ENCODE results near the gene BMPR1B.
"Not testable (repeated sequence)": the region's sequence is repeated elsewhere in the genome, so short reads cannot be mapped to it uniquely, and the experiment has no call there.

GRCh38 chr4:95061801-95062200, 304.0 kb downstream of the BMPR1B start:
- TF ChIP-seq, protein P1, sequence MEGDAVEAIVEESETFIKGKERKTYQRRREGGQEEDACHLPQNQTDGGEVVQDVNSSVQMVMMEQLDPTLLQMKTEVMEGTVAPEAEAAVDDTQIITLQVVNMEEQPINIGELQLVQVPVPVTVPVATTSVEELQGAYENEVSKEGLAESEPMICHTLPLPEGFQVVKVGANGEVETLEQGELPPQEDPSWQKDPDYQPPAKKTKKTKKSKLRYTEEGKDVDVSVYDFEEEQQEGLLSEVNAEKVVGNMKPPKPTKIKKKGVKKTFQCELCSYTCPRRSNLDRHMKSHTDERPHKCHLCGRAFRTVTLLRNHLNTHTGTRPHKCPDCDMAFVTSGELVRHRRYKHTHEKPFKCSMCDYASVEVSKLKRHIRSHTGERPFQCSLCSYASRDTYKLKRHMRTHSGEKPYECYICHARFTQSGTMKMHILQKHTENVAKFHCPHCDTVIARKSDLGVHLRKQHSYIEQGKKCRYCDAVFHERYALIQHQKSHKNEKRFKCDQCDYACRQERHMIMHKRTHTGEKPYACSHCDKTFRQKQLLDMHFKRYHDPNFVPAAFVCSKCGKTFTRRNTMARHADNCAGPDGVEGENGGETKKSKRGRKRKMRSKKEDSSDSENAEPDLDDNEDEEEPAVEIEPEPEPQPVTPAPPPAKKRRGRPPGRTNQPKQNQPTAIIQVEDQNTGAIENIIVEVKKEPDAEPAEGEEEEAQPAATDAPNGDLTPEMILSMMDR (IDR thresholded peaks at IDR 0.05) = not testable (repeated sequence)
- TF ChIP-seq POLR2A (IDR thresholded peaks at IDR 0.05) = not testable (repeated sequence)

Data from ovary (tissue), 3 donors.